ENCODE measurements around the gene GDAP2.

Gene GDAP2

GRCh38 chr1:117841117-117841650, 88.2 kb downstream of the GDAP2 start:
- no peak for DNase-seq

- DNase-seq = no peak
Observed at GRCh38 chr1:117838911-117839310, 90.5 kb downstream of the GDAP2 start.

- no peak for DNase-seq
Observed at GRCh38 chr1:117836069-117836468, 93.4 kb downstream of the GDAP2 start.

- DNase-seq = no peak
Observed at GRCh38 chr1:117834416-117834815, 95.0 kb downstream of the GDAP2 start.

GRCh38 chr1:117832453-117832852, 97.0 kb downstream of the GDAP2 start:
- no peak for DNase-seq

- no peak for DNase-seq
Observed at GRCh38 chr1:117830222-117830621, 99.2 kb downstream of the GDAP2 start.

- DNase-seq = no peak
Observed at GRCh38 chr1:117828201-117828600, 101.2 kb downstream of the GDAP2 start.

GRCh38 chr1:117826540-117827078, 102.8 kb downstream of the GDAP2 start:
- DNase-seq = no peak

- no peak for DNase-seq
Observed at GRCh38 chr1:117826119-117826518, 103.3 kb downstream of the GDAP2 start.

- no peak for DNase-seq
Observed at GRCh38 chr1:117825414-117825813, 104.0 kb downstream of the GDAP2 start.

GRCh38 chr1:117824616-117825015, 104.8 kb downstream of the GDAP2 start:
- no peak for DNase-seq

GRCh38 chr1:117821774-117822482, 107.5 kb downstream of the GDAP2 start:
- DNase-seq = no peak

- no peak for DNase-seq
Observed at GRCh38 chr1:117821382-117821755, 108.1 kb downstream of the GDAP2 start.

- no peak for DNase-seq
Observed at GRCh38 chr1:117820694-117821381, 108.6 kb downstream of the GDAP2 start.

GRCh38 chr1:117820096-117820495, 109.3 kb downstream of the GDAP2 start:
- no peak for DNase-seq

- DNase-seq = no peak
Observed at GRCh38 chr1:117819301-117819700, 110.1 kb downstream of the GDAP2 start.

- no peak for DNase-seq
Observed at GRCh38 chr1:117818456-117818855, 111.0 kb downstream of the GDAP2 start.

GRCh38 chr1:117817629-117818028, 111.8 kb downstream of the GDAP2 start:
- DNase-seq = no peak

GRCh38 chr1:117815926-117816325, 113.5 kb downstream of the GDAP2 start:
- DNase-seq = no peak

GRCh38 chr1:117814856-117815797, 114.3 kb downstream of the GDAP2 start:
- no peak for DNase-seq
